Mesenteric fat pad (tissue), 1 donor: Measurements from ENCODE around the gene ALKBH3. TPM values are rescaled to one million over a fixed set of nuclear protein-coding genes. Genes with fewer than 3 reads are reported as not detected.

Source experiments
- DNase-seq: peaks from one replicate; pipeline ENCODE4 v3.0.0-alpha.2; 2020; ENCODE audit warnings: low spot score
- total RNA-seq: library from RNA; stranded (reverse); fragmentation: NEBNext Ultra II Directional; extraction: Animal tissue kit (Norgen Biotek cat#: 25700); gene quantifications from one replicate; pipeline ENCODE4 v1.2.1, GENCODE V29; 2021
- donor health status: DM: yes; HTN: yes; CAD: no.

ALKBH3 gene
- total RNA-seq, 1 donor from 2014 or later = 31.0 TPM

DNA sequence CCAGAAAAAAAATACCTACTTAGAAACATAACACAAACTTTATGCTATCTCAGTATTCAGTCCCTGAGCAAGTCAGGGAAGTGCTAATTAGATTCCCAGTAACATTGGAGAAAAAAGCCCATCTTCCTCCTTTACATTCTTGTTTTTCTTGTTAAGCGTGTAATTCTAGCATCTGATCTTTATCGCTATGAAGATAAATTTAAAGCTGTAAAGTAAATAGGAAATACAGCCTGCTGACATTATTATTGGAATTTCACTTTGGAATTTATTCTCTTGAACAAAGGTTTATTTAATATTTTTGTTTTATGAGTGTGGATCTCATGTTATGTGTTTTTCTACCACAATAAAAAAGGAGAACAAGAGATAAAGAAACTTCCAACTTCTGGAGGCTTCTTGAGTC is 13.9 kb downstream of the ALKBH3 start:
- no peak for DNase-seq

DNA sequence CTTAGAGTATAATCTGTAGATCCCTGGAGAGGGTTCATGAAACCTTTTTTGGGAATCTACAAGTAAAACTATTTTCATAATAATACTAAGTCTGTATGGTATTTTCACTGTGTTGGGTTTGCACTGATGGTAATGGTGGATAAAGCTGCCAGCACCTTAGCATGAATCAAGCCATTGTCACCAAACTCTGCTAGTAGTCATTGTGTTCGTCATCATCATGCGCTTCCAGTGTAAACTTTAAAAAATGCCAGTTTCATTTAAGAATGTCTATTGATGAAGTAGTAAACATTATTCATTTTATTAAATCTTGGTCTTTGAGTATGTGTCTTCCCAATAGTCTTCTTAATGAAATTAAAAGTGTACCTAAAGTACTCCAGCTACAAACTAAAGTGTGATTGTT is 15.0 kb downstream of the ALKBH3 start:
- no peak for DNase-seq

DNA sequence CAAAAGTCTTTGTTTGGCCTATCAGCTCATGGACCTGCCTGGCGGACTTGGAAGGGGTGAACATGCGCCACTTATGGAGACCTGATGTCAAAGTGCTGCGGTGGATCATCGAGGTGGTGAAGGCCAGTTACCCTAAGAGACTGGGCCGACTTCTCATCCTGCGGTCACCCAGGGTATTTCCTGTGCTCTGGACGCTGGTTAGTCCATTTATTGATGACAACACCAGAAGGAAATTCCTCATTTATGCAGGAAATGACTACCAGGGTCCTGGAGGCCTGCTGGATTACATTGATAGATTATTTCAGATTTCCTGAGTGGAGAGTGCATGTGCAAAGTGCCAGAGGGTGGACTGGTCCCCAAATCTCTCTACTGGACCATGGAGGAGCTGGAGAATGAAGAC is 17.9 kb downstream of the ALKBH3 start:
- no peak for DNase-seq

DNA sequence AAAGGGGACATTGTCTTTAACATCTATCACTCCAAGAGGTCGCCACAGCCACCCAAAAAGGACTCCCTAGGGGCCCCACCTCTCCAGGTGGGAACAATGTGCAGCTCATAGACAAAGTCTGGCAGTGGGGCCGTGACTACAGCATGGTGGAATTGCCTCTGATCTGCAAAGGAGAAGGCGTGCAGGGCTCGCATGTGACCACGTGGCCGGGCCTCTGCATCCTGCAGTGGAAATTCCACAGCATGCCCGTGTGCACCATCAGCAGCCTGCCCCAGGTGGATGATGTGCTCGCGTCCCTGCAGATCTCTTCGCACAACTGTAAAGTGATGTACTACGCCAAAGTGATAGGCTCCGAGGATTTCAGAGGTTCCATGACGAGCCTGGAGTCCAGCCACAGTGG is 18.5 kb downstream of the ALKBH3 start:
- DNase-seq = no peak

DNA sequence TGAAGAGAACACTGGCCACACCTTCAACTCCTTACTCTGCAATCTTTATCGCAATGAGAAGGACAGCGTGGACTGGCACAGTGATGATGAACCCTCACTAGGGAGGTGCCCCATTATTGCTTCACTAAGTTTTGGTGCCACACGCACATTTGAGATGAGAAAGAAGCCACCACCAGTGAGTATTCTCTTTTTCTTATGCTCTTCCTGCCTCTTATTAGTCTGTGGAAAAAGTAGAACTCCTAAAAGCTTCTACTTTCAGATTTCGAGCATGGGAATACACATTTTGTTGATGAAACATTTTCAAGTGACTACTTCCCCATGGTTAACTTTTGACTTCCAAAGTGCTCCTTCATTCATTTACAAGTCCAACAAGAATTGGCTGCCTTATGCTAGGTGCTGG is 20.9 kb downstream of the ALKBH3 start:
- DNase-seq = no peak

DNA sequence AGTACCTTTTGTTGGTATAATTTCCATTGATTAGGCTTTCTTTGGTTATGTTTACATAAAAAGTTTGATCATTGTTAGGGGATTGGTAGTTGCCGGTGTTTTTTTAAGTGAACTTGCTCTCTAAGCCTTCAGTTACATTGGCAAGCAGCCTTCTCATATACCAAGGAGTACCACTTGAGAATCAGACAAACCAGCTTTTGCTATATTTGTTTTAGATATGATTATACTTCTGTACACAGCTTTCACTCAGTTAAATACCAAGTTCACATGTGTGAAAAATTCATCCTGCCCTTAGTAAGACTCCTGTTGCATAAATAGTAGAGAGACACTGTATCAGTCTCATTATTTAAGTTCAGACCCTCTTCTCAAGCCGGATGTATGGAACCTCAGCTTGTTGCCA is 22.4 kb downstream of the ALKBH3 start:
- DNase-seq = no peak

DNA sequence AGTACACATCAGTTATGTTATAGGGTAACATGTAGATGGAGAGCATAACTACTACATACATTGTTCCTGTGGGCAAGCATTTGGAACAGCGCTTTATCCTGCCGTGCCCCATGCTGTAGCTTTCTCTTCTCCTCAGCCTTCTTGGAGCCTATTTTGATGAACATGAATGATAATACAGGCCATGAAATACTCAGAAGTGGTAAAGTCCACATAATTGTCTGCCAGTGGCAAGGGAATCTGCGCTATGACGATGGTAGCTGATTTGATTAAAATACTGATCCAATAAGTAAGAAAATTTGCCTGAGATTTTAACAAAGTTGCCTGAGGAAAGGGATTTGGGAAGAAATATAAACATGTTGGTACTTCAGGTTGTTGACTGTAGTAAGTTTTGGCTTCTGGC is 23.3 kb downstream of the ALKBH3 start:
- DNase-seq = no peak

DNA sequence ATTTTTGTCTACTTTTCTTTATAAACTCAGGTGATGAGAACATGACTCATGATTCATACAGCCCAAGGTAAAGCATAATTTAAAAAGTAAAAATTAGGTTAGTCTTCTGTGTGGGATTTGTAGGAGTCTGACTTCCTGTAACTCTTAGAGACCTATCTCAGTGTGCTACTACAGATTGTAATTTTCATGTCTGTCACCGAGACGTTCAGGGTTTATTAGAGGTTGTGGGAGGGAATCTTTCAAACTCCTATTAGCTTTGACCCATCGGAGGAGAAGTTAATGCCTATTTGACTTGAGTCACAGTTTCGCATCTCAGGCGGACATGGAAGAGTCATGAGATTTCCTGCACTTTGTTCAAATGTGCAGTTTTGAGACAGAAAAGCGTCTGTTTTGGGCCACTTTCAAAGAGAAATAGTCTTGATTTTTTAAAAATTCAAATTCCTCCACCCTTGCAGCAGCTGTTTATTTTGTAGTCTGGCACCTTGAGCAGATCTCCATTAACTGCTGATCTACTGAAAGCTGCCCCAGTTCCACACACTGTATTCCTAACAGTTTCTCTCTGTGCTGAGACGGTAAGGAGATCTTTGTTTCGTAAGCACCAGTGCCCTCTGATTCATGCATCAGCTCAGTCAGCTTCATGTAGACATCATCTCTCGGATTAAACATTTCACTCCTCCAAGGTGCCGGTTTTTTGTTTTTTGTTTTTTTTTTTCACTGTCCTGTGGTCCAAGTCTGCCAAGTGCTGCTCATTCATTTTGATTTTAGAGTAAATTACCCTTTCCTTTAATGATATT is 24.3 kb downstream of the ALKBH3 start:
- no peak for DNase-seq

DNA sequence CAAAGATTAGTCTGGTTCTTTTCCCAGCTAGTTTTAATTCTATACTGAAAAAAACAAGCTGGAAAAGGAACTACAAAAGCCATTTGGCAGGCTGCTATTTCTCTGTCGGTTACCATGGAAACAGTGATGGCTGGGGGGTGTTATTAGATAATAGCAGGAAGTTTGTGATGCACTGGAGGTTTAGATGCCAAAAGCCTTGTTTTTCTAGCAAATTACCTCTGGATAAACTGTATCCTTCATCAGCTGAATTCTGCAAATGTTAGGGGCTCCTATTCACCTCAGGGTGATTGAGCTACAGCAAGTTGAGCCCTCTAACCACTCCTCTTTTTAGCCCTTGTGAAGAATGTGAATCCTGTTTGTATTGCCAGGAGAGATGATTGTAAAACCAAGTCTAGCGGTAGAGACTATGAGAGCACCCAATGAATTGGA is 25.2 kb downstream of the ALKBH3 start:
- no peak for DNase-seq

DNA sequence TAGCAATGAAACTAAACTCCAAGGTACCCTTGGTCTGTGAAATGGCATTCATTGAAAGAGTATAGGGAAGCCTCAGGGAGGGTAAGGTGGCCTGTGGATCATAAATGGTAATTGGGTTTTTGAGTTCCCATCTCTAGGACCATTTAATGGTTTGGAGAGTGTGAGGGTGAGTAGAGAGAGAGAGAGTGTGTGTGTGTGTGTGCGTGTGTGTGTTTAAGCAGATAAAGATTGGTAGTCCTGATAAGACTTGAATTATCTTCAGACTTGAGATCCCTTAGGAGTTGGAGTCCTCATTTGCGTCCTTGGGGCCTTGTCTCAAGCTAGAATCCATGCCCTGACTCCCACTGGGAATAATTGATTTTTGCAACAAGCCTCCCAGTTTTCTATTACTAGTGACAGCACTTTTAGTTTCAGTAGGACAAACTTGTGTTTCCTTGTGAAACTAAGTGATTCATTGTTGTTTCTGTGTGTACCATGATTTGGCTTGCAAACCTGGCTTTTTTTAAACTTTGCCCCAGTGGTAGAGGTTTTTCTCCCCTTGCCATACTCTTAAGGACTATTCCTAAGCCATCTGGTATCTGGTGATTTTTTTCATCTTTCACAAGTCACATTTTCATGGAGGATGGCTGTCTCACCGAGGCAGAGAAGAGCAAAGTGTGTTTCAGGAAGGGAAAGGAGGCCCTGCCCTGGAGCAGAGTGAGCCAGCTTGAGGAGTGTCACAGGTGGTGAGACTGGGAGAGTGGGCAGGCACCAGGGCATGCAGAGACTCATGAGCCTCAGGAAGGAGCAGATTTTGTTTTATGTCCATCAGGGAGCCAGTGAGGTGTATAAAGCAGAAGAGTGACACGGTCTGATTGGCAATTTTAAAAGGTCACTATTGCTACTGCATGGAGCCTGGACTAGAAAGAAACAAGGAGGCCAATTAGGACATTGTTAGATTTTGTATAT is 26.7 kb downstream of the ALKBH3 start:
- no peak for DNase-seq

DNA sequence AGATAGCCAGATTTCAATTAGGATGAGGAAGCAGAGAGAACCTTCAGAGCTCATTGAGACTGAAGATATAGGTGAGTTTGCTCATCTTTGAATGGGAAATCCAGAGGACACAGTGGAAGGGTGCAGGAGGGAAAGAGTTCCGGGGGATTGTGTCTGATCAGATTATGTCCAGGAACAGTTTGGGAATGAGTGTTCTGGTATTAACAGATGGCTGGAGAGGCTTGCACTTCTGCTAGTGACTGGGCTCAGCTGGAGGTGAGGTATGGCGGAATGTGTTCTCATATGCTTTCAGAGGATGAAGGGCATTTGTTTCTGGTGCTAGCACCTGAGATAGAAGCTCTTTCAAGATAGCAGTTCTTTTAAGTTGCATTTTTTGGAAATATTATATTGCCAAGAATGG is 27.6 kb downstream of the ALKBH3 start:
- DNase-seq = no peak

DNA sequence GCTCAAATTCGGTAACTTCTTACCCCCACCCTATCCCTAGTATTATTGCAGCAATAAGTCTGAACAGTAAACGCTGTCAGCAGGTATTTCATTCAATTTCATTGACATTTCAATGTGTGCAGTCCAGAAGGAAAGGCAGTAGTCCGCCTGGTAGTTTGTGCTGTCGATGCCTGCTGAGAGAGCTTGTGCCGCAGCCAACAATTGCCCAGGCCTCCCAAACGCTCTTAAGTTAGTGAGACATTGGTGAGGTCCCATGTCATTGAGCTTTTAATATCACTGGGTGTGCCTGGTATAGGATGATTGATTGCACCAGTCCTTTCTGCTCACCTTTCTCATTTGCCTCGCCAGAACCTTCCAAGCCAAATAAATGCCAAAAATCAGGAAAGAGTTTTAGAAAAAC is 28.1 kb downstream of the ALKBH3 start:
- DNase-seq = no peak

DNA sequence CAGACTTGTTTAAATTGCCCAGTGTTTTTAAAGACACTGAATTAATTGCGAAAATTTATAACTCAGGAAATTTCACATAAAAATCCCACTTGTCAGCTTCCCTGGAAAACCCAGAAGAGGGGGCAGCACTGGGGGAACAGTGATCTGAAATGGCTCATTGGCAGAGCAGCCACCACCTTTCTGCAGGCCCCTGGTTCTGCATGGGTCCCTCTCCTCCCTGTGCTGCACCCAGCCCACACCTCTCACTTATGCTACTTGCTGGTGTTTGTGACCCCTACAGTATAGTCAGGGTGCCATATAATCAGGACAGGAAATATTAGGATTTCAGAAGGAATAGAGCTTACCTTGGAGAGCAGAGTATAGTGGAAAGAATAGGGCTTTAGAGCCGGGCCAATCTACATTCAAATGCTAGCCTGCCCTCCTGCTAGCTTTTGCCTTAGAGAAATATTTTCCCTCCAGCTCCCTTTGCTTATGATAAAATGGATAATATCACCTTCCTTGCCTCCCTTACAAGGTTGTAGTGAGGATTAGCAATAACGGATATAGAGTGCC is 33.3 kb downstream of the ALKBH3 start:
- no peak for DNase-seq

DNA sequence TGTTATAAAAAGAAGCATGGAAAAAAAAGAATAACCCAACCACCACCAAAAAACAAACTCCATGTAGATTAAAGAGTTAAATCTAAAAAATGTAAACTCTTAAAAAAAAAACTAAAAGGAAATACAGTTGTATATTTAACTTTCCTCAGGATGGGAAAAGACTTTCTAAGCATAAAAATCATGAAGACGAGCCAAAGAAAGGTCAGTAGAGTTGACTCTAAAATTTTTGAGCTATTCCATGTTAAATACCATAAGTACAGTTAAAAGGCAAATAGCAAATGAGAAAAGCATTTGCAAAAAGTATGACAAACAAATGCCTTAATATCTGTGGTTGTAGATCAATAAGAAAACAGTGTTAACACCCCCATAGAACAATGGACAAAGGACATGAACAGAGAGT is 33.8 kb downstream of the ALKBH3 start:
- no peak for DNase-seq

DNA sequence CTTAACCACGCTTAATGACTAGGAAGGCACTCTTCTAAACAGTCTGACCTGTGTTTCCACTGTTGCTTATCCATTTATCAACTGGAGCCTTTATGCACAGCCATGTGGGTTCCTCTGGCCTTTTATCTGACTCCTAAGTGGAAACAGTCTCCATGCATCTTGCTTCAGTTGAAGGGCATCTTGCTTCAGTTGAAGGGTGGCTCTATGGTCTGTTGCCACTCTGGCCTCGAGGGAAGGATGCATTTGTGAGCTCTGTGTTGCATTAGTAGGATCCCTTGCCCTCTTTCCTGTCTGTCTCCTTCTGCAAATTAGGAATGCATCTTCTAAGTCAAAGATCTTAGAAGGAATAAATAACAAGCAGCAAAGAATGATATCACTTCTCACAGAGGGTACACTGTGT is 36.0 kb downstream of the ALKBH3 start:
- no peak for DNase-seq

DNA sequence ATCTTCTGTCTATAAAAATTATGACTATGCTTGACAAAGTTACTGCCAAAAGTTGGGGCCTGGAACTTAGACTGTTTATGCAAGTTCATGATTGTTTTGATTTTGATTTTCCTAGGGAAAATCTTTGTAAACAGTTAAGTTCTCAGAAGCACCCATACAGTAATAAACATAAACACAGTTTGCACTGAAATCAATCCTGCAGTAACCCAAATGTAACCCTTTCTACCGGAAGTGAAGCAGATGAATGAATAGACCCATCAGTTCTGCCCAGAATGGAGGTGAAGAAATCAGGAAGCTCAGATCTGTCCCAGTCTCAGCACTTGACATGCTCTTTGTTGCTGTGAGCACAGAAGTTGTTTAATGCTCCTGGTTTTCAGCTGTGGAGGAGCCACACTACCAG is 37.2 kb downstream of the ALKBH3 start:
- DNase-seq = no peak

DNA sequence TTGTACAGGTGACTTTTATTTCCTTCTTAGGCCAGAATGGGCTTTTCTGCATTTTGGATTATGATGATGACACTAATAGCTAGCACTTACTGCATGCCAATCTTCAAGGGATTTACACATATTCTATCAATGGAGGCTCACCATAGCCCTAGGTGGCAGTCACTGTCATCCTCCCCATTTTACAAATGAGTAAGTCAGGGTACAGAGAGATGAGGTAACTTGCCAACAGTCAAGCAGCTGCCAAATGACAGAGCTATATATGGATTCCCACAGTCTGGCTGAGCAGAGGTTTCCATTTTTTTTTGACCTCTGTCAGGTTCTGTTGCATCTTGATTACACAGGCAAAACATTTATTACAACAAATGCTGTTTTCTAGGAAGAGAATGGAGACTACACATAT is 38.0 kb downstream of the ALKBH3 start:
- DNase-seq = no peak

DNA sequence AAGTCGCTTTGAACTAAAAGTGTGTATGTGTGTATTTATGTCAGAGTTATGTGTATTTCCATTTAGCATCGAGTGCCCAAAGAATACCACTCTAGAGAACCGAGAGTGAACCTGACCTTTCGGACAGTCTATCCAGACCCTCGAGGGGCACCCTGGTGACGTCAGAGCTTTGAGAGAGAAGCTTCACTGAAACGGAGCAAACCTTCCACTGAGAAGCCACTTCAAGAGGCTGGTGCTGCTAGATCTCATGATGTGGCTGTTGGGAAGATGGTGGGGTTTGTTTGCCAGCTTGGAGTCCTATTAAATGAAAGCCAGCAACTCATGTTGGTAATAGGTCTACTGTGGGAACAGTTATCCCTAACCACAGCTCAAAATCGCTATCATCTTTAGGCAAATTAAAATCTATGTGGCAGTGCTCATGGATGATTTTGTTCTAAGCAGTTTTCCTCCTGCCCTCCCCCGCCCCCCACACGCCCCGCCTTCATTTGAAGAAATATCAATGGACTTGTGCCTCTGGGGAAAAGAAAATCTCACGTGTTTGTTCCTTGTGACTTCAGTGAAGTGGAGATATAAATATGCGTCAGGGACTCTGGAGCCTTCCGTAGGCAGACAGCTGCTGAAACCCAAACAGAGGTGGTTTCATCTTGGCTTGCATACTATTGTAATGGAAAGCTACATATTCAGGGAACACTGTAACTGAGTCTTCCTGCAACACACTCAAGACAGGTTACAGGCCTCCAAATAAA is 39.4 kb downstream of the ALKBH3 start:
- no peak for DNase-seq

DNA sequence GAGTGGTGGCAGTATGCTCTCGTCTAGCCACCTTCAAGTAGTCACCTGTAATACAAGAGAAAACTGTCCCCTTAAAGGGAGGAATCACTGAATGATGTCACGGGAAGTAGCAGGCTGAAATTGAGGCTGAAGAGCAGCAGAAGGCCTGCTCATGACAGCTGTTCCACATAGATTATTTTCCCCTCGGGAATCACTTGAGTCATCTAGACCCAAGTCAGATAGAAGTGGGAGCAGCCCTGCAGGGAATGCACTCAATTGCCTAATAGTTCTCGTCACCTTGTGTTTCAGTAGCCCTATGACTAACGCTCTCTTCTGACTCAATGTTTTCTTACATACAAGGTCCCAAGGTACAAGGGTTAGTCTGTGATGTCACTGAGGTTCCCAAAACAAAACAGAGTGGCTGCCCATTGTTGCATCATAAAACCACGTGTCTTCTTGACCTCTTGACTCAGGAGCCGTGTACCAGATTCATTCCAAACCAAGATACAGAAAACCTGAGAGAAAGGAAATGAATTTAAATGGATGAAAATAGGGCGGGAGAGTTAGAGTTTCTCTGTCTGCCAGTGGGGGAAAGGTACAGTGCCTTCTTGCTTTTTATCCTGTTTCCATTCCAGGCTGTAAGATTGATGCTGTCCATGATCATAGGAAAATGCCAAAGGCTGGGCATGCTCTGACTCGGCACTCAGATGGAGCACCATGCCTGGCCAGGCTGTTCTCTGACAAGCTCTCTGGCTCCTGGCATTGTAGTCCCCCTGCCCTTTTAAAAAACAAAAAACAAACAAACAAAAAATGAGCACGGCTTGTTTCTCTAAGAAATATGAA is 40.2 kb downstream of the ALKBH3 start:
- DNase-seq = no peak

DNA sequence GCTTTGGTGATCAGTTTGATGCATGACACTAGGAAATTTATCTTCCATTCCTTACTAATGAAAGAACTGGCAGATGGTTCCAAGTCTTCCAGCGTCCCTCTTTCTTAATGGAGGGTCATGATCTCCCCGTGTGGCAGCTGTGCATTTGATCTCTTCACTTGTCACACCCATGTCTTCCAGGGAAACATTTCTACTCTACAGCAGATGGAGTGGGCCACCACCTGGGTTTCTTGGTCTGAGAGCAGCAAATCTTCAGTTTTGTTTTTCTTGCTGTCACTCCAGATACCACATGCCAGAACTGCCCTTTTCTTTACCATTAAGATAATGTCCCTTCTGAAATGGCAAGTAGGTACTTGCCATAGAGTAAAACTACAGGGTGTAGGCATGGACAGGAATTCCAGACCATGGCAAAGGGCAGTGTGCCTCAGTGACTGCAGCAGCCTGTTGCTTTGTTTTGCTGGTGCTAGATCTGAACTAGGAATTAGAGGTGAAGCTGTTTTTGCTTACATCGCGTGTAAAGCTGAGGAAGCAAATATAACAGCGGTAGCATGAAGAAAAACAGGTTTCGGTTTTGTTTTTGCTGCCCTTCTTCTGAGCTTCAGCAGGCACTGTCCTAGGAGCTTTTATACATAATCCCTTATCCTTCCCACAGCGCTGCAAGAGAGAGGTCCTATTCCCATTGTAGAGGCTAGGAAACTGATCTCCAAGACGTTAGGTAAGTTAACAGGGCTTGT is 41.1 kb downstream of the ALKBH3 start:
- DNase-seq = no peak
